Inferior parietal cortex (tissue), 1 donor: ENCODE measurements around the gene GATA6.

Source experiments
- DNase-seq: peaks from one replicate; pipeline ENCODE4 v3.0.0-alpha.2; 2016; ENCODE audit errors: extremely low spot score

The GATA6 gene

GRCh38 chr18:22169011-22169888 is at the start of gene GATA6:
Gene GATA6 (plus strand): TSS chr18:22169589. CDS start chr18:22171145, 1,556 bp downstream.
- DNase-seq, result no peak

GRCh38 chr18:22124970-22125369 is 44.4 kb upstream of the GATA6 start:
- DNase-seq, result no peak

DNA sequence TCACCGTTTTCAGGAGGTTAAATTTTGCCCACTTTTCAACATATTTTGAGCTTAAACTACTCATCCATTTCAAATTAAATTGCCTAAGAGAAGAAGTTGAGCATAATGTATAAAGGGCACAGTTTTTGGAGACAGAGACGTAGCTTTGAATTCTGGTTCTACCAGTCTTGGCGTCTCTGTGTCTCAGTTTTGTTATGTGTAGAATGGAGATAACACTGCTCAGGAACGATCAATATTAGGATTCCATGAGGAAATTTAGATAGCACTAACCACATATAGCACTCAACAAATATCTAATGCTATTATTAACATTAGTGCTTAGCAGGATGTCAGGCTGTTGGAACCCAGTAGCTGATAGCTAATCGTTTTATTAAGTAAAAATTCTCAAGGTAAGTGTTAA is 40.4 kb upstream of the GATA6 start:
- DNase-seq, result no peak

GRCh38 chr18:22129778-22130177 is 39.6 kb upstream of the GATA6 start:
- DNase-seq, result no peak

- no peak for DNase-seq
Measured at GRCh38 chr18:22132258-22132657, 37.1 kb upstream of the GATA6 start.

- DNase-seq, result no peak
Measured at GRCh38 chr18:22132763-22133162, 36.6 kb upstream of the GATA6 start.

DNA sequence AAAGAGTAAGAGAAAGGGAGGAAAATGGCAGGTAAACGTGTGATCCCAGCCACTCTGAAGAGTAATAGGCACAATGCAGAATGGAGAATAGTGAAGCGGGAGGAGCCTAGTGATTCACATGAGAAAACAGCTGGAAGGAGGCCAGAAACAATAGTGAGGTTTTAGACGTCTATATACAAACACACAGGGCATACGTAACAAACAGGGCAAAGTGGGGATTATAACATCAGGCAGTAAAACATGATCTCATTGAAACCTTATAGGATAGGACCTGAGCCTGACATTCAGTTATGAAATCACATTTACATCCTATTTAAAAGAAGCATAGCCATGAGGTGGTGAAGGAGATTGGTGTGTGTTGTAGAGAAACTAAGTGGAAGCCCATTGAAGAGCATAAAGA is 33.0 kb upstream of the GATA6 start:
- no peak for DNase-seq

DNA sequence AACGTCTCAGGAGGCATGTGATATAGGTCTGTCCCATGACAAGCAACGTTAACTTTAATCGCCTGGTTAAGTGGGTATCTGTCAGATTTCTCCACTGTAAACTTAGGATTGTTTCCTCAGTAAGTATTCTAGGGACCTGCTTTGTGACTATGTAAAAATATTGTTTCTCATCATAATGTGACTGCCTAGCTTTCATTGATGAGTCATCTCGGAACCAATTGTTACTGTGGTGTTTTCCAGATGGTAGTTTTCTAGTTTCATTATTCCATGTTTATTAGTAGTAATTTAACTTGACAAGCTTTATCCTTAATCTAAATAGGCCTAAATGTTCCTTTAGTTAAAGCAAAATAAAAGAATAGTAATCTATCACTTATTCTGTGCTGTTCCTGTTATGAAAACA is 28.2 kb upstream of the GATA6 start:
- no peak for DNase-seq

GRCh38 chr18:22143347-22144340 is 25.7 kb upstream of the GATA6 start:
- DNase-seq, result no peak

DNA sequence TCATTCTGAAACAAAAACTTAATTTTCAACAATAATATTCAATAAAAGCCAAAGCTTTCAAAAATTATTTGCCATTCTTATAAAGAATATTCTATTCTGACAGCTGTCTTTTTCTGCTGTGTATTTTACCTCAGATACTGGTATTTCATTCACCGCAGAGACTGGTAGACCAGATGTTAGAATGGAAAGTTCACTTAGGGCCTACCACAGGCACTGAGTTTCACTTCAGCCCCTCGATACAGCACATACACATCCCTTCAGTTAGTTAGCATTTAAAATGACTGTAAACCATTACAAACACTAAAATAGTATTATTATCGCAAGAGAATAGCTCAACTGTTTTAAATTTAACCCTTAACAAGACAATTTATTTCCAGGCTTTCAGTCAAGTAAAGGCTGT is 24.2 kb upstream of the GATA6 start:
- no peak for DNase-seq

DNA sequence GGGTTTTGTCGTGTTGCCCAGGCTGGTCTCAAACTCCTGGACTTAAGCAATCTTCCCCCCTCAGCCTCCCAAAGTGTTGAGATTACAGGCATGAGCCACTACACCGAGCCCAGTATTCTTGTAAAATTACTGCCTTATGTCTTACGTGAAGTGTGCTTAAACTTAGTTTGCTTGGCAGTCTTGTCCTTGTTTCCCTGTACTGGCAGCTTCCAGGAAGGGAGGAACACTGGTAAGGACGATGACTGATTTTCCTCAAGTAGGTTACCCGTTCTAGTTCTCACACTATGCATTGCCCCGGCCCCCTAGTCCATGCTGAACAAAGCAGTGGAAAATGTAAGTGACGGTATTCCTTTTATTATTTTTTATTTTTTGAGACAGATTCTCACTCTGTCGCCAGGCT is 19.7 kb upstream of the GATA6 start:
- no peak for DNase-seq

DNA sequence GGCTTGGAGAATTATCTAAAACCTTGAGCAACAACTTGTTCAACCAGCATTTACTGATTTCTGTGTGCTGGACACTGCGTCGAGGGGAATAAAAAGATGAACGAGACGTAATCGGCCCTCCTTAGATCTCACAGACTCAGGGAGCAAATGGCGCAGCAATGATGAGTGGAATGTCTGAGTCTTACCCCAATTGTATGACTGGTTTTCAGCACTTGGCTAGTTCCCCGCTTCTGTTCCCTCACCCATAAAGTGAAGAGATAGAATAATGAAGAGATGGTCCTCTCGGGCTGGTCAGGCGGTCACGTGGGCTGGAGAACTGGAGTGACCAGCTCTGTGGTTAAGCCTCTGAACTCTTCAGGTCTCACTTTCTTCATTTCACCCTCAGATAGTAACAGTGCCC is 17.3 kb upstream of the GATA6 start:
- no peak for DNase-seq

DNA sequence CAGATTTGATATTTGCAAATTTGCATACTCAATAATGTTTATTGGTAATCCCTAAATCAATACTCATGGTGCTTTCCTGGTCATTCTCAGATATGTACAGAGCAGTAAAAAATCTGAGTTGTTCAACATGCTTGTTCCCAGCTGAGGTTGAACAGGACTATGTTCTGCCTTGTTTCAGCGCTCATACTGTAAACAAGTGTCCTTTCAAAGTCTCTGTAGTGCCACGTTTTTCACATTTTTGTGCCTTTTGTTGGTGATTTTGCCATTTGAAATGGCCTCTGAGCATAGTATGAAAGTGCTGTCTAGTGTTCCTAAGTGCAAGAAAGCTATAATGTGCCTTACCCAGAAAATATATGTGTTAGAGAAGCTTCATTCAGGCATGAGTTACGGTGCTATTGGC is 16.0 kb upstream of the GATA6 start:
- no peak for DNase-seq

GRCh38 chr18:22155584-22155983 is 13.8 kb upstream of the GATA6 start:
- DNase-seq, result no peak

GRCh38 chr18:22159014-22159413 is 10.4 kb upstream of the GATA6 start:
- no peak for DNase-seq

- no peak for DNase-seq
Measured at GRCh38 chr18:22161090-22161489, 8.3 kb upstream of the GATA6 start.

DNA sequence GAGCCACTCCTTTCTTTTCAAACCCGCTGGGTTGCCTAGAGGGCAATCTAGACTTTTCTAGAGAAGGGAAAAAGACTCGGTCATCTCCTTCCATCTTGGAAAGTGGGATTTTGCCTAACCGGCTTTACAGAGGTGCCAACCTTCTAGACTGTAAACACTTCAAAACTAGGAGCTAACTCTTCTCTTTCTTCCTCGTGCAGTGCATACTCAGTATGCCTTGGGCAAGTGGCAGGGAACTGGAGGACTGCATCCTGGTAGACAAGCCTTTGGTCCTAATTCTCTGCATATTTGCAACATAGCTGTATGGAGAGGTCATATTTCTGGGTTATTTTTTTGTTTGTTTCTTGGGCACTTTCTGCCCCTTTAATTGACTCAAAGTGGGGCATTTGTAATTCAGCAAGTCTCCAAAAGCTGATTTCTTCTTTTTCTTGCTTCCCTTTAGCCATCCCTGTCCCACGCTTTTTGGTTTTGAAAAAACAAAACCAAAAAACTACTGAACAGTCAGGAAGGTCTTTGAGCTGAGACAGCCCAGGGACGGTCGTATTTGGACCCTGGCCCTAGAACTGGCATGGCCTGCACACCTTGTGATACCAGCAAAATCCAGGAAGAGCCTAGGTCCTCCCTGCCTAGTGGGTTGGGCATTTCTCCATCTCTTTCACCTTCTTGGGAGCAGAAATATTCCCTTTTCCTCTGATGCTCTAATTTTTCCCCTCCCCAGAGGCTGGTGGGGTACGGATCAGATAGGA is 5.8 kb upstream of the GATA6 start:
- no peak for DNase-seq

GRCh38 chr18:22164337-22165048 is 4.9 kb upstream of the GATA6 start:
- DNase-seq, result no peak

- no peak for DNase-seq
Measured at GRCh38 chr18:22165049-22165602, 4.3 kb upstream of the GATA6 start.

DNA sequence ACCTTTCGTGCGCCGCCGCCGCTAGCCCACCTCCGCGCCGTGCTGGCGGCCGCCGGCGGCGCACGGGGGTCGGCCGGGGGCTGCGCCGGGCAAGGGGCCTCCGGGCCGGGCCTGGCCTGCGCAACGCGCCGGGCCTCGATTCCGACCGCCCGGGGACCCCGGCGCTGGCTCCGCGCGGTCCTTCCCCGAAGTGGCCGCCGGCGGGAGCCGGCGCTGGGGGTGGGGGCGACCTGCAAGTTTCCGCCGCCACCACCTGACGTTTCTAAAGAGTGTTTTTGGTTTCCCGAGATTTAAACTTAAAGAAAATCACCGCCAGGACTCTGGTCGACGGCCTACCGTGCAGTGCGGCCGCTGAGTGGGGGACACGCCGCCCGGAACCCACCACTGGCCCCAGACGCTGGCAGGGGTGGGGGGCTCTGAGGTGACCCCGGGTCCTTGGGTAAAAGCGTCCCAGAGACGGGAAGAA is 3.8 kb upstream of the GATA6 start:
- no peak for DNase-seq
